Transverse colon (tissue), 4 donors: ENCODE results near the gene VWA5B1. TPM values are rescaled to one million over a fixed set of nuclear protein-coding genes. Genes with fewer than 3 reads are reported as not detected.

ENCODE experiments used
- DNase-seq: peaks from one replicate; pipeline ENCODE4 v3.0.0-alpha.2; 2019
- H3K27ac ChIP-seq, 4 donors: fragments of 200-600 bp; sonication (generic); 2 replicates each; pipeline ENCODE4 v1.5.1; 2016 to 2018; ENCODE audit warnings: inconsistent platforms in 4 of 4
- H3K27me3 ChIP-seq: fragments of 200-600 bp; sonication (generic); 2 replicates; pipeline ENCODE4 v1.5.1; 2017; ENCODE audit warnings: inconsistent platforms
- H3K36me3 ChIP-seq, 4 donors: fragments of 200-600 bp; sonication (generic); 2 replicates each; pipeline ENCODE4 v1.5.1; 2017 to 2019; ENCODE audit warnings: inconsistent platforms in 4 of 4
- H3K4me1 ChIP-seq, 4 donors: fragments of 200-600 bp; sonication (generic); 2 replicates each; pipeline ENCODE4 v1.5.1; 2017 to 2020; ENCODE audit warnings: inconsistent platforms in 4 of 4
- H3K4me3 ChIP-seq, 4 donors: fragments of 200-600 bp; sonication (generic); 1 replicate in 1 of 4; 2 replicates in 3 of 4; pipeline versions ENCODE4 v1.5.1 to v1.6.1; 2017 to 2019; ENCODE audit warnings: inconsistent platforms in 4 of 4
- H3K9me3 ChIP-seq, 2 donors: fragments of 200-600 bp; sonication (generic); 2 replicates each; pipeline ENCODE4 v1.5.1; 2017 to 2019; ENCODE audit warnings: inconsistent platforms in 2 of 2
- EP300 ChIP-seq: sonication (generic); formaldehyde crosslinking; IDR thresholded peaks from one replicate; pipeline ENCODE4 v1.6.1; 2017; ENCODE audit warnings: antibody characterized with exemption, low read depth
- POLR2A ChIP-seq: fragments of 450-650 bp; IDR thresholded peaks from one replicate; pipeline ENCODE4 v1.6.1; 2016; ENCODE audit warnings: antibody characterized with exemption, mild to moderate bottlenecking, moderate library complexity
- POLR2AphosphoS5 ChIP-seq, 3 donors: sonication (generic); formaldehyde crosslinking; IDR thresholded peaks; one replicate each; pipeline ENCODE4 v1.6.1; 2016; ENCODE audit warnings: antibody characterized with exemption in 3 of 3
- WGBS, 2 donors: methylation state at CpG; one replicate each; pipeline ENCODE4 v1.1.5; 2018; ENCODE audit warnings: low coverage in 1 of 2; 5-methylcytosine and 5-hydroxymethylcytosine counted together
- in situ Hi-C, 4 donors: fragments of 200-750 bp; cut with MboI; loops; one replicate each; pipeline versions ENCODE4 v1.15.0 to v1.15.1; 2017; ENCODE audit warnings: low sequenced_read_pairs in 3 of 4, low pct_ligation_motif_present in 1 of 4, low pct_unique_long_range_greater_than_20kb in 1 of 4
- intact Hi-C: fragments of 100-400 bp; cut with DNase I; formaldehyde crosslinking; loops from one replicate; pipeline ENCODE4 v1.15.1; 2023; ENCODE audit warnings: low total_unique reads
- total RNA-seq, 4 donors: library from RNA; depleted of rRNA; stranded (reverse); fragments of >200 nt; gene quantifications; one replicate each; pipeline ENCODE4 v1.1.0, GENCODE V29; 2016
- TF ChIP-seq, protein P1 (sequence below), 5 experiments: fragments of 200-600 bp in 3 of 5; fragments of 450-650 bp in 2 of 5; sonication (generic) in 3 of 5; IDR thresholded peaks; 1 replicate in 2 of 5; 2 replicates in 3 of 5; pipeline ENCODE4 v1.5.1; 2016 to 2017; ENCODE audit warnings: antibody characterized with exemption in 5 of 5, inconsistent platforms in 3 of 5, mild to moderate bottlenecking in 2 of 5, moderate library complexity in 1 of 5

VWA5B1 gene
- total RNA-seq, 4 donors from 2014 or later, result not detected

DNA sequence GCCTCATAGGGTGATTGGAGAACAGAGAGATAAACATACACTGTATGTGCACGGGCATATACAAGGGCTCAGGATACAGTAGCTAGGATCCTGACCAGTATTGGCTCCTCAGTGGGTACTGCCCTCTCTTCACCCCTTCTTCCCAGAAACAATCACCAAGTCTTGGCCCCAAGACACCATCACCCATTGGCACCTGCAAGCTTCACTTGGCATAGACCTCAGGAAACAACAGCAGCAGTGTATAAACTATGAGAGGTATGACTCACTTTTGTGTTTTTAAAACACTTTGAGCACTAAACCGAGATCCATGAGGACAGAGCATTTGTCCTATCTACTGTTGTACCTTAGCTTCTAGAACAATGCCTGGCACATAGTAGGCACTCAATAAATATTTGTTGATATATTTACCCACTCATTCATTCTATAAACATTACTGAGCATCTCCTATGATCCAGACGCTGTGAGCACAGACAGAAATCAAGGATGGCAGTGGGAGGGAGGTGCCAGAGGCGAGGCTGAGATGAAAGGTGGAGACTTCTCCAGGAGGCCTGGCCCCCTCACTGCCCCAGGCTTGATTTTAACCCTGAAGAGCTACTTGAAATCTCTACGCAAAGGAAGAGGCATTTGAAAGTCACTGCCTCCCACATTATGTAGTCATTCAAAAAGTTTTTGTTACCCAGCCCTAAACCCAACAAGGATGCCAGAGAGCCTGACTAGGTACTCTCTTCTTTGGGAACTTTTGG is 100.1 kb downstream of the VWA5B1 start:
- Histone ChIP-seq H3K27ac (no peak overlapping the region), H3K9me3 (peaks cover 0 to 7% of the 10 kb centered on the region in 2 donors), H3K4me3 (no peak overlapping the region), H3K4me1 (no peaks in the 10 kb centered on the region), H3K27me3 (peaks cover 53% of the 10 kb centered on the region), H3K36me3 (no peaks in the 10 kb centered on the region)
- TF ChIP-seq EP300, result no peak
- in situ Hi-C loops (no loop called here), intact Hi-C loops (no loop called here)
- DNase-seq, result no peak
- WGBS, 2 donors, result 27 to 46% methylated on average over 2 to 5 of the region's 5 CpGs

DNA sequence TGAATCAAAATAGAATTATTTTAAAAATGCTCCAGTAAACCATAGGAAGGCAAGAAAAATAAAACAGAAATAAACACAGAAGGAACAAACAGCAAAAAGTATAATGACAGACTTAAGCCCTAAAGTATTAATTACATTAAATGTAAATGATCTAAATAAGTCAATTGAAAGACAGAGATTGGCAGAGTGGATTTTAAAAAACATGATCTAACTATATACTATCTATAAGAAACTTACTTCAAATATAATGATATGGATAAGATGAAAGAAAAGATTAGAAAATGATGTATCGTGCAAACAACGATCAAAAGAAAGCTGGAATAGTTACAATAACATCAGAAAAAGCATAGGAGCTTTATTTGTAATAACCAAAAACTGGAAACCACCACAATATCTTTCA is 104.6 kb downstream of the VWA5B1 start:
- WGBS, 2 donors, result 85 to 94% methylated on average over 2 of the region's 2 CpGs
- peaks cover 39% of the 10 kb centered on the region for H3K27me3 ChIP-seq
- in situ Hi-C loops, result no loop called here

DNA sequence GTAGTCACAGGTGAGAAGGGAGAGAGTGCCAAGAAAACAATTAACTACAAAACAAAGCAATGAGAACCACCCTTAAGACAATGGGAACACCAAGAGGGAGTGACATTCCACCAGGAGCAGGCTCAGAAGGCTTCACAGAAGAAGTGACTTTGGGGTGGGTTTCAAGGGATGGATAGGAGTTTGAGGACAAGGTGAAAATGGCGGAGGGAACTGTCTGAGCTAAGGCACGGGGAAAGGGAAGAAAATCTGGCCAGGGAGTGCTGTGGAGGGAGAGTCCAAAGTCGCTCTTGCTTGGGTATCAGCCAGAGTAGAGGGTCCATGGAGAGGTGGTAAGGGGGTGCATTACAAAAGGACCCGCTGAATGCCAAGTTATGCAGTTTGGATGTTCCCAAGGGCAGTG is 108.1 kb downstream of the VWA5B1 start:
- Histone ChIP-seq H3K4me1 (no peaks in the 10 kb centered on the region), H3K9me3 (peaks cover 0 to 8% of the 10 kb centered on the region in 2 donors), H3K27me3 (peaks cover 52% of the 10 kb centered on the region), H3K36me3 (no peaks in the 10 kb centered on the region), H3K4me3 (no peak overlapping the region), H3K27ac (no peak overlapping the region)
- intact Hi-C loops, result loop anchor here (1.0 kb wide), 1 partner anchor 38 kb away; no protein-coding TSS in a partner anchor
- in situ Hi-C loops, result no loop called here
- 69 to 76% methylated on average over 4 of the region's 4 CpGs for WGBS, 2 donors
- no peak for DNase-seq
- no peak for TF ChIP-seq EP300
- TF ChIP-seq, protein P1, sequence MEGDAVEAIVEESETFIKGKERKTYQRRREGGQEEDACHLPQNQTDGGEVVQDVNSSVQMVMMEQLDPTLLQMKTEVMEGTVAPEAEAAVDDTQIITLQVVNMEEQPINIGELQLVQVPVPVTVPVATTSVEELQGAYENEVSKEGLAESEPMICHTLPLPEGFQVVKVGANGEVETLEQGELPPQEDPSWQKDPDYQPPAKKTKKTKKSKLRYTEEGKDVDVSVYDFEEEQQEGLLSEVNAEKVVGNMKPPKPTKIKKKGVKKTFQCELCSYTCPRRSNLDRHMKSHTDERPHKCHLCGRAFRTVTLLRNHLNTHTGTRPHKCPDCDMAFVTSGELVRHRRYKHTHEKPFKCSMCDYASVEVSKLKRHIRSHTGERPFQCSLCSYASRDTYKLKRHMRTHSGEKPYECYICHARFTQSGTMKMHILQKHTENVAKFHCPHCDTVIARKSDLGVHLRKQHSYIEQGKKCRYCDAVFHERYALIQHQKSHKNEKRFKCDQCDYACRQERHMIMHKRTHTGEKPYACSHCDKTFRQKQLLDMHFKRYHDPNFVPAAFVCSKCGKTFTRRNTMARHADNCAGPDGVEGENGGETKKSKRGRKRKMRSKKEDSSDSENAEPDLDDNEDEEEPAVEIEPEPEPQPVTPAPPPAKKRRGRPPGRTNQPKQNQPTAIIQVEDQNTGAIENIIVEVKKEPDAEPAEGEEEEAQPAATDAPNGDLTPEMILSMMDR (IDR thresholded peaks at IDR 0.05), result no peak
- no peak for TF ChIP-seq POLR2AphosphoS5 (IDR thresholded peaks at IDR 0.05)
- no peak for TF ChIP-seq POLR2A

More for the DNA sequence above, 104.6 kb downstream of the VWA5B1 start:
- no peak for DNase-seq
- TF ChIP-seq, protein P1 (IDR thresholded peaks at IDR 0.05), result no peak
- no peak for TF ChIP-seq POLR2A
- no peak for TF ChIP-seq EP300
- no peak for TF ChIP-seq POLR2AphosphoS5 (IDR thresholded peaks at IDR 0.05)
- peaks cover 0 to 8% of the 10 kb centered on the region in 2 donors for H3K9me3 ChIP-seq
- no peak overlapping the region for H3K27ac ChIP-seq
- no peaks in the 10 kb centered on the region for H3K4me1 ChIP-seq
- no peak overlapping the region for H3K4me3 ChIP-seq
- no peaks in the 10 kb centered on the region for H3K36me3 ChIP-seq
- intact Hi-C loops, result no loop called here

DNA sequence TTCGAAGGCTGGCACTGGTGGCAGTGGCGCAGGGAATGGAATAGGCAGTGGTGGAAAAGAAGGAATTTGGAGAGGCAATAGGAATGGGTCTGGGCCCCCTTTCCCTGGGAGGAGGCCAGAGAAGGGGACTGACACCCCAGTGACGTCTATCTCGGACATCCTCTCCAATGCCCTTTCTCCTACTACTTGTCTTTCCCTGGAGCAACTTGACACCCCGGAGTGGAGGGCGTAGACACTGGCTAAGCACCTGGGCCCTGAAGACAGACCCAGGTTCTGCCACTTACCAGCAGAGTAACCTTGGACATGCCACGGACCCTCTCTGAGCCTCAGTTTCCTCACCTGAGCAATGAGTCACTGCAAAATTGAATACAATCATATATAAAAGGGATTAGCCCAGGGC is 108.5 kb downstream of the VWA5B1 start:
- intact Hi-C loops (loop anchor here (1.0 kb wide), 1 partner anchor 39 kb away; no protein-coding TSS in a partner anchor), in situ Hi-C loops (no loop called here)
- Histone ChIP-seq H3K27ac (no peak overlapping the region), H3K4me1 (no peaks in the 10 kb centered on the region), H3K27me3 (peaks cover 52% of the 10 kb centered on the region), H3K36me3 (no peaks in the 10 kb centered on the region), H3K9me3 (peaks cover 0 to 8% of the 10 kb centered on the region in 2 donors), H3K4me3 (no peak overlapping the region)
- WGBS, 2 donors, result 66 to 78% methylated on average over 4 to 7 of the region's 7 CpGs
- TF ChIP-seq, protein P1 (IDR thresholded peaks at IDR 0.05), result no peak
- no peak for TF ChIP-seq EP300
- TF ChIP-seq POLR2AphosphoS5 (IDR thresholded peaks at IDR 0.05), result no peak
- no peak for TF ChIP-seq POLR2A
- no peak for DNase-seq
